GM12874 (cell line): ENCODE data around the gene HDAC8.

Experiments used
- TF ChIP-seq, protein P1 (sequence below): IDR thresholded peaks from 2 replicates; pipeline ENCODE4 v1.5.1; 2011; ENCODE audit warnings: low read depth, mild to moderate bottlenecking, control low read depth, low read length, moderate library complexity; ENCODE audit not compliant: insufficient read depth

HDAC8 gene

DNA sequence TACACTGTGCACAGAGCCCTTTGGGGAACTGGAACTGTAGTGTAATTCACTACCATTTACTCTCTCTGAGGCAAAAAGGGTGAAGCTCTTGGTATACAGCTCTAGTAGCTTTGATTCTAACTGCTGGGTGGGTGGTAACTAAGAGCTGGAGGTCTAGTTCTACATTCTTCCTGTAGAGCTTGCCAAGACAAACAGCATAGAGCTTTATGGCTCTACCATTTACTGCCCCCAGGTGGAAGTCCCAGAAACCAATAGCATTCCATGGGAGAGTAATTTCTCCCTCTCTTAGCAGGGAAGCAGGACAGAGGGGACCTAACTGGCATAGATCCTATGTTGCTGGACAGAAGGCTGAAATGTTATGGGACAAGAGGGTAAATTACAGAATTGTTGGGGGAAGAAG, 26.7 kb downstream of the HDAC8 start:
- TF ChIP-seq, protein P1, sequence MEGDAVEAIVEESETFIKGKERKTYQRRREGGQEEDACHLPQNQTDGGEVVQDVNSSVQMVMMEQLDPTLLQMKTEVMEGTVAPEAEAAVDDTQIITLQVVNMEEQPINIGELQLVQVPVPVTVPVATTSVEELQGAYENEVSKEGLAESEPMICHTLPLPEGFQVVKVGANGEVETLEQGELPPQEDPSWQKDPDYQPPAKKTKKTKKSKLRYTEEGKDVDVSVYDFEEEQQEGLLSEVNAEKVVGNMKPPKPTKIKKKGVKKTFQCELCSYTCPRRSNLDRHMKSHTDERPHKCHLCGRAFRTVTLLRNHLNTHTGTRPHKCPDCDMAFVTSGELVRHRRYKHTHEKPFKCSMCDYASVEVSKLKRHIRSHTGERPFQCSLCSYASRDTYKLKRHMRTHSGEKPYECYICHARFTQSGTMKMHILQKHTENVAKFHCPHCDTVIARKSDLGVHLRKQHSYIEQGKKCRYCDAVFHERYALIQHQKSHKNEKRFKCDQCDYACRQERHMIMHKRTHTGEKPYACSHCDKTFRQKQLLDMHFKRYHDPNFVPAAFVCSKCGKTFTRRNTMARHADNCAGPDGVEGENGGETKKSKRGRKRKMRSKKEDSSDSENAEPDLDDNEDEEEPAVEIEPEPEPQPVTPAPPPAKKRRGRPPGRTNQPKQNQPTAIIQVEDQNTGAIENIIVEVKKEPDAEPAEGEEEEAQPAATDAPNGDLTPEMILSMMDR: no peak

DNA sequence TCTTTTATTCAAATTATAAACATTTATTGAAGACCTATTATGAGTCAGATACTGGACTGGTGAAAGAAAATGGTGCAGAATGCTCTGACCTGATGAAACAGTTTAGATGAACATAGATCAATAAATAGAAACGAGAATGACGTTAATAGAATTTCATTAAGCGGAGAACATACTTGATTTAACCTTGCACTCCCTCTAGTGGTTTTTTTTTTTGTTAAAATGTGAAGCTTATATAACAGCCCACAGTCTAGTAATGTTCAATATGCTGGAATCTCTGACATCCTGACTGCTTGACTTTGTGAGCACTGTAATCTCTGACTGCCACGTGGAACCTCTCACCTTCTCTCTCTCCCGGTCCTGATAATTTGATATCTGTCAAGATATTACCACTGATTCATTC, 32.3 kb downstream of the HDAC8 start:
- TF ChIP-seq, protein P1: no peak

DNA sequence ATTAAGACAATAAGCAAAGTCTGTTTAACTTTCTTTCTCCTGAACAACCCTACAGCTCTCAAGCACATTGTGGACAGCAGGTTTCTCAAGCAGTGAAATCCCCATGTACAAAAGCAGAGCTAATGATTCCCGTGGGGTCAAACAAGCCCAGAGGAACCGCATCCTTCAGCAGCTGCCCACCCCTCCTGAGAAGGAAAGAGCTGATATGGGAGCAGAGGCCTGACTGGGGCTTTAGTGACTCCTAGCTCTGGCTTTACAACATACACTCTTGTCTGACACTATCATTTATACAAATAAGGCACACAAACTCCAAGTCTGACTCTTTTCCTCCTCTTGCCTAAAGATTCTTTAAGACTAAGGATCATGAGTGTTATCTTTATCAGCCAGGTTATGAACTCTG, 32.8 kb downstream of the HDAC8 start:
- TF ChIP-seq, protein P1: no peak

DNA sequence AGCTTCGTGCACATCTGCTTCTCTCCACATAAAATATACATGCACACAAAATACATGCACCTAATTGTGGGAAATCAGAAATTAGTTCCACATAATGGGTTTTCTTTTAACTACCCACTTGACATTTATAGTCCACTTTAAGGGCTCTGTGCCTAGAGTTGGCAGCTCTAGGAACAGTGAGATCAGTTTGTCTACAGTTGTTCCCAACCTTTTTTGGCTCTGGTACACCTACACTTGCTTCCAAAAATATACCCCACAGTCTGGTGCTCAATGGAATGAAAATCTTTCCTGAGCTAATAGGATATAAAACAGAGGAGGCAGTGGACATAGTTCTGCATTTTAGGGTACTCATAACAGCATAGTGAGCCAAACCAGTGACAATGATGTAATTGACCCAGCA, 36.1 kb downstream of the HDAC8 start:
- TF ChIP-seq, protein P1: no peak

DNA sequence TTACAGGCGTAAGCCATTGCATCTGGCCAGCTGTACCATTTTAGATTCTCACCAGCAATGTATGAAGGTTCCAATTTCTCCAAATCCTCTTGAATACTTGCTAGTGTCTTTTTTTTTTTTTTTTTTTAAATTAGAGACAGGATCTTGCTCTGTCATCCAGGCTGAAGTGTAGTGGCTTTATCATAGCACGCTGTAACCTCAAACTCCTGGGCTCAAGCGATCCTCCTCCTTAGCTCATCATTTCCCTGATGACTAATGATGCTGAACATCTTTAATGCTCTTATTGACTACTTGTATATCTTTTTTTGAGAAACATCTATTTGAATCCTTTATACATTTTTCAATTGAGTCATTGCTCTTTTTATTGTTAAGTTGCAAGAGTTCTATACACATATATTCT, 40.3 kb downstream of the HDAC8 start:
- TF ChIP-seq, protein P1: no peak

DNA sequence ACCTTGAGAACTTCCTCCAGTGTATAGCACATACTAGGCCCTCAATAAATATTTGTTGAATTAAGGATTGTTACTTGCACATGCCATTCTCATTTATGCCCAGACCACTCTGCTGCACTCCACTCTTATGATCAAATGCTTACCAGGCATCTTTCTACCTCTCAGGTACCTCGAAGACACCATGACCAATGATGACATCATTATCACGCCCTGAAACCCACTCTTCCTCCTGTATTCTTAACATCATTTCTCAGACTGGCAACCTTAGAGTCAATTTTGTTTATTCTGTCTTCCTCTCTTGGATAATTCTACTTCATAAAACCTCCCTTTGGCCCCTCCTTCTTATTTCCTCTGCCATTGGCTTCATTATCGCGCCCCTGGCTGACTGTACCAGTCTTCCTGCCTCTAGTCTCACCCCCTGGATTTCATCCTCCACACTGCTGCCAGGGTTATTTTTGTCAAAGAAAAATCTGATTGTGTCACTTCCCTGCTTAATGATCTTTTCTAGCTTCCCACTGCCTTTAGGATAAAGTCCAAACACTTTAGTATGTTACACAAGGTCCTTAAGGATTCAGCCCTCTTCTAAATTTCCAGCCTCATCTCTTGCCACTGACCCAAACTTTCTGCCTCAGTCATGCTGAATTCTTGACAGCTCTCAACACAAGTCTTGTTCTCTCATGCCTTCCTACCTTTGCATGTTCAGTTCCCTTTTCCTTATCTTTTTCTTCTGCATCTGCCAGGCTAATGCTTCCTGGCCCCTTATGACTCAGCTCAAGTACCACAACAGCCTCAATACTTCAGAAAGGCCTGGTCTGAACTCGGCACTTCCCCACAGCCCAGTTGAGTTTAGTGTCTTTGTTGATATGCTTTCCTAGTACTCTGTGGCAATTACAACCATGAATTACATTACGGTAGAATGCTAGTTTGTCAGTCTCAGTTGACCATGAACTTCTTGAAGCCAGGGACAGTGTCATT, 45.8 kb downstream of the HDAC8 start:
- TF ChIP-seq, protein P1: no peak

DNA sequence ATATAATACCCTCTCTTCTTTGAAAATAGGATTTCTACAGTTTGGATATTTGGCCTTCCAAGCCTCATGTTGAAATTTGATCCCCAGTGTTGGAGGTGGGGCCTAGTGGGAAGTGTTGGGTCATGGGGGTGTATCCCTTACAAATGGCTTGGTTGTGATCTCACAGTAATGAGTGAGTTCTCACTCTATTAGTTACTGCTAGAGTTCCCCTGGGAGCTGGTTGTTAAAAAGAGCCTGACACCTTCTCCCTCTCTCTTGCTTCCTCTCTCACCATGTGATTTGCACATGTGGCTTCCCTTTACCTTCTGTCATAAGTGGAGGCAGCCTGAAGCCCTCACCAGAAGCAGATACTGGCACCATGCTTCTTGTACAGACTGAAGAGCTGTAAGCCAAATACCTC, 73.9 kb downstream of the HDAC8 start:
- TF ChIP-seq, protein P1: no peak
